ENCODE measurements around the gene ABCA4.

Gene ABCA4

GRCh38 chr1:93969887-93970286 lies 151.1 kb downstream of the ABCA4 start:
- TF ChIP-seq TAF1 (IDR thresholded peaks at IDR 0.05; ENCODE audit: low read depth): no peak
- TF ChIP-seq EP300 (IDR thresholded peaks at IDR 0.05; ENCODE audit: borderline replicate concordance): no peak
- TF ChIP-seq TCF12 (IDR thresholded peaks at IDR 0.05; ENCODE audit: low read depth): no peak
- TF ChIP-seq ZBTB7A (IDR thresholded peaks at IDR 0.05; ENCODE audit: low read depth): no peak
- TF ChIP-seq NFIC (IDR thresholded peaks at IDR 0.05): no peak
- no peak for TF ChIP-seq EGR1 (IDR thresholded peaks at IDR 0.05)
- TF ChIP-seq FOXM1 (IDR thresholded peaks at IDR 0.05; ENCODE audit: borderline replicate concordance, low read depth): no peak
- TF ChIP-seq TEAD4 (IDR thresholded peaks at IDR 0.05): no peak
- TF ChIP-seq RAD21 (IDR thresholded peaks at IDR 0.05; ENCODE audit: low read depth): no peak
- no peak for TF ChIP-seq YY1 (IDR thresholded peaks at IDR 0.05; ENCODE audit: low read depth)

- TF ChIP-seq NFIC (IDR thresholded peaks at IDR 0.05) (no peak), ZBTB7A (IDR thresholded peaks at IDR 0.05; ENCODE audit: low read depth) (no peak), TAF1 (IDR thresholded peaks at IDR 0.05; ENCODE audit: low read depth) (no peak), TEAD4 (IDR thresholded peaks at IDR 0.05) (no peak), TCF12 (IDR thresholded peaks at IDR 0.05; ENCODE audit: low read depth) (no peak), EP300 (IDR thresholded peaks at IDR 0.05; ENCODE audit: borderline replicate concordance) (no peak), MAX (IDR thresholded peaks at IDR 0.05) (no peak), REST (IDR thresholded peaks at IDR 0.05; ENCODE audit: low read depth) (no peak), EGR1 (IDR thresholded peaks at IDR 0.05) (no peak), FOXM1 (IDR thresholded peaks at IDR 0.05; ENCODE audit: borderline replicate concordance, low read depth) (no peak), CREB1 (IDR thresholded peaks at IDR 0.05; ENCODE audit: low read depth) (no peak), USF1 (IDR thresholded peaks at IDR 0.05) (no peak), YY1 (IDR thresholded peaks at IDR 0.05; ENCODE audit: low read depth) (no peak), CEBPB (IDR thresholded peaks at IDR 0.05) (no peak), RAD21 (IDR thresholded peaks at IDR 0.05; ENCODE audit: low read depth) (no peak)
These were observed 151.6 kb downstream of the ABCA4 start for GRCh38 chr1:93969371-93969770.

- TF ChIP-seq TEAD4 (IDR thresholded peaks at IDR 0.05) (no peak), YY1 (IDR thresholded peaks at IDR 0.05; ENCODE audit: low read depth) (no peak), CREB1 (IDR thresholded peaks at IDR 0.05; ENCODE audit: low read depth) (no peak), USF1 (IDR thresholded peaks at IDR 0.05) (no peak)
These were observed 153.6 kb downstream of the ABCA4 start for GRCh38 chr1:93967306-93967705.

- TF ChIP-seq USF1 (IDR thresholded peaks at IDR 0.05) (no peak), CREB1 (IDR thresholded peaks at IDR 0.05; ENCODE audit: low read depth) (no peak), FOXM1 (IDR thresholded peaks at IDR 0.05; ENCODE audit: borderline replicate concordance, low read depth) (no peak), MAX (IDR thresholded peaks at IDR 0.05) (no peak), RAD21 (IDR thresholded peaks at IDR 0.05; ENCODE audit: low read depth) (no peak), NFIC (IDR thresholded peaks at IDR 0.05) (no peak), TAF1 (IDR thresholded peaks at IDR 0.05; ENCODE audit: low read depth) (no peak), CEBPB (IDR thresholded peaks at IDR 0.05) (no peak), ZBTB7A (IDR thresholded peaks at IDR 0.05; ENCODE audit: low read depth) (no peak), REST (IDR thresholded peaks at IDR 0.05; ENCODE audit: low read depth) (no peak)
These were observed 155.1 kb downstream of the ABCA4 start for GRCh38 chr1:93965888-93966287.

- no peak for TF ChIP-seq EP300 (IDR thresholded peaks at IDR 0.05; ENCODE audit: borderline replicate concordance)
- TF ChIP-seq USF1 (IDR thresholded peaks at IDR 0.05): no peak
- TF ChIP-seq ZBTB7A (IDR thresholded peaks at IDR 0.05; ENCODE audit: low read depth): no peak
- no peak for TF ChIP-seq NFIC (IDR thresholded peaks at IDR 0.05)
- TF ChIP-seq EGR1 (IDR thresholded peaks at IDR 0.05): no peak
- TF ChIP-seq TCF12 (IDR thresholded peaks at IDR 0.05; ENCODE audit: low read depth): no peak
- no peak for TF ChIP-seq CREB1 (IDR thresholded peaks at IDR 0.05; ENCODE audit: low read depth)
These were observed 155.7 kb downstream of the ABCA4 start for GRCh38 chr1:93965256-93965655.
